HEK293 (cell line): ENCODE data around the gene ZNF664.

ENCODE experiments used
- CTCF ChIA-PET: fragments of 350-600 bp; formaldehyde crosslinking; extraction: SDS; loops from one replicate; lab custom pipeline; 2021; ENCODE audit warnings: antibody characterized with exemption; lab: Yijun Ruan, JAX
- POLR2A ChIA-PET: fragments of 300-600 bp; formaldehyde crosslinking; extraction: SDS; loops from one replicate; lab custom pipeline; 2020; ENCODE audit warnings: antibody characterized with exemption, inconsistent platforms; lab: Yijun Ruan, JAX
- H3K27ac ChIP-seq: fragments of 200-500 bp; sonication (Bioruptor generic); 2 replicates; pipeline ENCODE4 v1.5.1; 2014; ENCODE audit warnings: low read depth, low read length, control low read depth, inconsistent platforms; ENCODE audit errors: extremely low read depth
- H3K36me3 ChIP-seq, 2 experiments: fragments of 200-500 bp in 1 of 2; sonication (Bioruptor generic) in 1 of 2; 1 replicate in 1 of 2; 2 replicates in 1 of 2; pipeline ENCODE4 v1.5.1; 2014 to 2017; ENCODE audit warnings: inconsistent platforms in 2 of 2, low read length in 2 of 2; ENCODE audit not compliant: control insufficient read depth in 2 of 2, insufficient read depth in 1 of 2
- H3K4me1 ChIP-seq: fragments of 200-500 bp; sonication (Bioruptor generic); 2 replicates; pipeline ENCODE4 v1.5.1; 2014; ENCODE audit warnings: mild to moderate bottlenecking, low read length, inconsistent platforms; ENCODE audit not compliant: control insufficient read depth, insufficient read depth
- H3K4me3 ChIP-seq: 2 replicates; pipeline ENCODE4 v1.5.1; 2011; ENCODE audit warnings: low read depth, mild to moderate bottlenecking, control low read depth, low read length, moderate library complexity
- H3K9me3 ChIP-seq: fragments of 200-500 bp; sonication (Bioruptor generic); 2 replicates; pipeline ENCODE4 v1.5.1; 2014; ENCODE audit warnings: low read depth, low read length, inconsistent platforms; ENCODE audit not compliant: control insufficient read depth, insufficient read depth
- CTCF ChIP-seq: fragments of 450-650 bp; formaldehyde crosslinking; IDR thresholded peaks from 2 replicates; pipeline ENCODE4 v1.5.1; 2016; ENCODE audit warnings: missing biosample characterization, missing genetic modification characterization
- EGR2 ChIP-seq: fragments of 450-650 bp; formaldehyde crosslinking; IDR thresholded peaks from 2 replicates; pipeline ENCODE4 v1.5.1; 2016; ENCODE audit warnings: low read depth, missing biosample characterization, missing genetic modification characterization
- GLIS1 ChIP-seq: fragments of 450-650 bp; formaldehyde crosslinking; IDR thresholded peaks from 2 replicates; pipeline ENCODE4 v1.5.1; 2016; ENCODE audit warnings: missing biosample characterization, missing genetic modification characterization
- HIC1 ChIP-seq: fragments of 450-650 bp; formaldehyde crosslinking; IDR thresholded peaks from 2 replicates; pipeline ENCODE4 v1.5.1; 2016; ENCODE audit warnings: missing biosample characterization, missing genetic modification characterization
- IKZF3 ChIP-seq: fragments of 450-650 bp; IDR thresholded peaks from 2 replicates; pipeline ENCODE4 v1.5.0; 2018; ENCODE audit warnings: missing biosample characterization, mild to moderate bottlenecking, missing genetic modification characterization, moderate library complexity
- KLF10 ChIP-seq: fragments of 450-650 bp; IDR thresholded peaks from 2 replicates; pipeline ENCODE4 v1.5.1; 2018; ENCODE audit warnings: missing biosample characterization, mild to moderate bottlenecking, missing genetic modification characterization
- OVOL3 ChIP-seq: fragments of 450-650 bp; formaldehyde crosslinking; IDR thresholded peaks from 2 replicates; pipeline ENCODE4 v1.5.1; 2016; ENCODE audit warnings: missing biosample characterization, missing genetic modification characterization
- REST ChIP-seq: fragments of 450-650 bp; formaldehyde crosslinking; IDR thresholded peaks from 2 replicates; pipeline ENCODE4 v1.5.1; 2016; ENCODE audit warnings: missing biosample characterization, missing genetic modification characterization
- SP3 ChIP-seq: fragments of 450-650 bp; formaldehyde crosslinking; IDR thresholded peaks from 2 replicates; pipeline ENCODE4 v1.5.1; 2016; ENCODE audit warnings: missing biosample characterization, missing genetic modification characterization
- YY2 ChIP-seq: fragments of 450-650 bp; formaldehyde crosslinking; IDR thresholded peaks from 2 replicates; pipeline ENCODE4 v1.5.1; 2016; ENCODE audit warnings: missing biosample characterization, missing genetic modification characterization
- ZBTB20 ChIP-seq: fragments of 450-650 bp; formaldehyde crosslinking; IDR thresholded peaks from 2 replicates; pipeline ENCODE4 v1.5.1; 2016; ENCODE audit warnings: missing biosample characterization, missing genetic modification characterization
- ZFP3 ChIP-seq: fragments of 450-650 bp; formaldehyde crosslinking; IDR thresholded peaks from 2 replicates; pipeline ENCODE4 v1.5.1; 2016; ENCODE audit warnings: low read depth, missing biosample characterization, missing genetic modification characterization
- ZFP41 ChIP-seq: fragments of 450-650 bp; formaldehyde crosslinking; IDR thresholded peaks from 2 replicates; pipeline ENCODE4 v1.5.1; 2016; ENCODE audit warnings: missing biosample characterization, missing genetic modification characterization, borderline replicate concordance
- ZIC2 ChIP-seq: fragments of 450-650 bp; formaldehyde crosslinking; IDR thresholded peaks from 2 replicates; pipeline ENCODE4 v1.5.1; 2016; ENCODE audit warnings: missing biosample characterization, missing genetic modification characterization
- ZNF544 ChIP-seq: fragments of 450-650 bp; formaldehyde crosslinking; IDR thresholded peaks from 2 replicates; pipeline ENCODE4 v1.5.0; 2017; ENCODE audit warnings: missing biosample characterization, missing genetic modification characterization
- ZNF580 ChIP-seq: fragments of 450-650 bp; formaldehyde crosslinking; IDR thresholded peaks from 2 replicates; pipeline ENCODE4 v1.5.1; 2016; ENCODE audit warnings: missing biosample characterization, missing genetic modification characterization
- ZNF600 ChIP-seq: fragments of 450-650 bp; formaldehyde crosslinking; IDR thresholded peaks from 2 replicates; pipeline ENCODE4 v1.5.1; 2016; ENCODE audit warnings: missing biosample characterization, missing genetic modification characterization
- ZNF654 ChIP-seq: fragments of 450-650 bp; formaldehyde crosslinking; IDR thresholded peaks from 2 replicates; pipeline ENCODE4 v1.5.1; 2016; ENCODE audit warnings: low read depth, missing biosample characterization, missing genetic modification characterization
- ZNF843 ChIP-seq: fragments of 450-650 bp; formaldehyde crosslinking; IDR thresholded peaks from 2 replicates; pipeline ENCODE4 v1.5.1; 2016; ENCODE audit warnings: missing biosample characterization, missing genetic modification characterization
- ZXDB ChIP-seq: fragments of 450-650 bp; formaldehyde crosslinking; IDR thresholded peaks from 2 replicates; pipeline ENCODE4 v1.5.1; 2016; ENCODE audit warnings: missing biosample characterization, missing genetic modification characterization
- TF ChIP-seq, protein P1 (sequence below): fragments of 450-650 bp; formaldehyde crosslinking; IDR thresholded peaks from 2 replicates; pipeline ENCODE4 v1.5.1; 2017; ENCODE audit warnings: missing biosample characterization, missing genetic modification characterization
- TF ChIP-seq, protein P2 (sequence below): fragments of 450-650 bp; formaldehyde crosslinking; IDR thresholded peaks from 2 replicates; pipeline ENCODE4; 2016; ENCODE audit warnings: missing biosample characterization, missing genetic modification characterization
- TF ChIP-seq, protein P3 (sequence below): sonication (generic); formaldehyde crosslinking; IDR thresholded peaks from 2 replicates; pipeline ENCODE4 v1.8.1; 2022; ENCODE audit warnings: mild to moderate bottlenecking, moderate library complexity, missing genetic modification reagents
- TF ChIP-seq, protein P4 (sequence below): fragments of 450-650 bp; formaldehyde crosslinking; IDR thresholded peaks from 2 replicates; pipeline ENCODE4 v1.5.1; 2016; ENCODE audit warnings: missing biosample characterization, missing genetic modification characterization, low read depth

The ZNF664 gene

GRCh38 chr12:123973552-123974341, 732 bp downstream of the ZNF664 start:
- no peaks in the 10 kb centered on the region for H3K9me3 ChIP-seq
- H3K27ac ChIP-seq, result peak overlapping the region; percentile 93
- POLR2A ChIA-PET, result no interaction called here
- peaks cover 25 to 28% of the 10 kb centered on the region in 2 experiments for H3K36me3 ChIP-seq
- H3K4me1 ChIP-seq, result peaks cover 10% of the 10 kb centered on the region
- H3K4me3 ChIP-seq, result peak overlapping the region; percentile 83
- CTCF ChIA-PET, result no interaction called here
- TF ChIP-seq ZXDB (0 out of 2 replicates have a peak, but pooled peaks have one; percentile 19), IKZF3 (tag by site-specific recombination) (0 out of 2 replicates have a peak, but pooled peaks have one; percentile 37), GLIS1 (peak; percentile 38), ZNF654 (tag by site-specific recombination) (no peak), ZIC2 (tag by site-specific recombination) (peak; percentile 25; the same call in 1 of the 2 replicates), SP3 (tag by site-specific recombination) (no peak), ZFP41 (tag by site-specific recombination) (no peak), ZNF600 (tag by site-specific recombination) (peak; percentile 77), ZNF580 (tag by site-specific recombination) (no peak), ZNF544 (tag by site-specific recombination) (no peak), OVOL3 (tag by site-specific recombination) (no peak), YY2 (peak; percentile 55; the same call in 1 of the 2 replicates), EGR2 (tag by site-specific recombination) (peak; percentile 36; the same call in 1 of the 2 replicates), ZFP3 (no peak), HIC1 (tag by site-specific recombination) (no peak), REST (peak; percentile 92), ZNF843 (no peak), CTCF (0 out of 2 replicates have a peak, but pooled peaks have one; percentile 9), KLF10 (tag by site-specific recombination) (no peak), ZBTB20 (peak; percentile 69; the same call in 1 of the 2 replicates)
- TF ChIP-seq, protein P1, sequence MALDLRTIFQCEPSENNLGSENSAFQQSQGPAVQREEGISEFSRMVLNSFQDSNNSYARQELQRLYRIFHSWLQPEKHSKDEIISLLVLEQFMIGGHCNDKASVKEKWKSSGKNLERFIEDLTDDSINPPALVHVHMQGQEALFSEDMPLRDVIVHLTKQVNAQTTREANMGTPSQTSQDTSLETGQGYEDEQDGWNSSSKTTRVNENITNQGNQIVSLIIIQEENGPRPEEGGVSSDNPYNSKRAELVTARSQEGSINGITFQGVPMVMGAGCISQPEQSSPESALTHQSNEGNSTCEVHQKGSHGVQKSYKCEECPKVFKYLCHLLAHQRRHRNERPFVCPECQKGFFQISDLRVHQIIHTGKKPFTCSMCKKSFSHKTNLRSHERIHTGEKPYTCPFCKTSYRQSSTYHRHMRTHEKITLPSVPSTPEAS (tag by site-specific recombination), result no peak
- TF ChIP-seq, protein P2, sequence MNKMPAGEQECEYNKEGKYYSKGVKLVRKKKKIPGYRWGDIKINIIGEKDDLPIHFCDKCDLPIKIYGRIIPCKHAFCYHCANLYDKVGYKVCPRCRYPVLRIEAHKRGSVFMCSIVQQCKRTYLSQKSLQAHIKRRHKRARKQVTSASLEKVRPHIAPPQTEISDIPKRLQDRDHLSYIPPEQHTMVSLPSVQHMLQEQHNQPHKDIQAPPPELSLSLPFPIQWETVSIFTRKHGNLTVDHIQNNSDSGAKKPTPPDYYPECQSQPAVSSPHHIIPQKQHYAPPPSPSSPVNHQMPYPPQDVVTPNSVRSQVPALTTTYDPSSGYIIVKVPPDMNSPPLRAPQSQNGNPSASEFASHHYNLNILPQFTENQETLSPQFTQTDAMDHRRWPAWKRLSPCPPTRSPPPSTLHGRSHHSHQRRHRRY (tag by site-specific recombination), result no peak
- TF ChIP-seq, protein P3, sequence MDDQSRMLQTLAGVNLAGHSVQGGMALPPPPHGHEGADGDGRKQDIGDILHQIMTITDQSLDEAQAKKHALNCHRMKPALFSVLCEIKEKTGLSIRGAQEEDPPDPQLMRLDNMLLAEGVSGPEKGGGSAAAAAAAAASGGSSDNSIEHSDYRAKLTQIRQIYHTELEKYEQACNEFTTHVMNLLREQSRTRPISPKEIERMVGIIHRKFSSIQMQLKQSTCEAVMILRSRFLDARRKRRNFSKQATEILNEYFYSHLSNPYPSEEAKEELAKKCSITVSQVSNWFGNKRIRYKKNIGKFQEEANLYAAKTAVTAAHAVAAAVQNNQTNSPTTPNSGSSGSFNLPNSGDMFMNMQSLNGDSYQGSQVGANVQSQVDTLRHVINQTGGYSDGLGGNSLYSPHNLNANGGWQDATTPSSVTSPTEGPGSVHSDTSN, result 0 out of 2 replicates have a peak, but pooled peaks have one; percentile 47
- TF ChIP-seq, protein P4, sequence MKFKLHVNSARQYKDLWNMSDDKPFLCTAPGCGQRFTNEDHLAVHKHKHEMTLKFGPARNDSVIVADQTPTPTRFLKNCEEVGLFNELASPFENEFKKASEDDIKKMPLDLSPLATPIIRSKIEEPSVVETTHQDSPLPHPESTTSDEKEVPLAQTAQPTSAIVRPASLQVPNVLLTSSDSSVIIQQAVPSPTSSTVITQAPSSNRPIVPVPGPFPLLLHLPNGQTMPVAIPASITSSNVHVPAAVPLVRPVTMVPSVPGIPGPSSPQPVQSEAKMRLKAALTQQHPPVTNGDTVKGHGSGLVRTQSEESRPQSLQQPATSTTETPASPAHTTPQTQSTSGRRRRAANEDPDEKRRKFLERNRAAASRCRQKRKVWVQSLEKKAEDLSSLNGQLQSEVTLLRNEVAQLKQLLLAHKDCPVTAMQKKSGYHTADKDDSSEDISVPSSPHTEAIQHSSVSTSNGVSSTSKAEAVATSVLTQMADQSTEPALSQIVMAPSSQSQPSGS (tag by site-specific recombination), result no peak
